ENCODE data around the gene B4GALT2.

- TF ChIP-seq CTCF (IDR thresholded peaks at IDR 0.05): no peak
- TF ChIP-seq POLR2A (IDR thresholded peaks at IDR 0.05): no peak
These were observed 3.6 kb upstream of the B4GALT2 start for GRCh38 chr1:43975249-43975961.
